Activated CD8-positive, alpha-beta T cell treated with anti-CD3 and anti-CD28 coated beads for 36 hours (primary cell): Measurements from ENCODE around the gene TMPRSS13. TPM values are rescaled to one million over a fixed set of nuclear protein-coding genes. Genes with fewer than 3 reads are reported as not detected.
"Not testable (repeated sequence)": the region's sequence is repeated elsewhere in the genome, so short reads cannot be mapped to it uniquely, and the experiment has no call there.

Source experiments
- ATAC-seq: fragments of 200-7000 bp; cut with Tn5 transposase; one replicate; pipeline ENCODE4 v1.10.0; 2021; ENCODE audit warnings: mild to moderate bottlenecking, moderate library complexity
- CTCF ChIA-PET: fragments of 350-600 bp; sonication (Branson Sonifier 250); formaldehyde crosslinking; loops from one replicate; lab custom pipeline; 2021; ENCODE audit warnings: antibody characterized with exemption; lab: Charles Lee
- POLR2A ChIA-PET: fragments of 350-600 bp; sonication (Branson Sonifier 250); formaldehyde crosslinking; loops from one replicate; lab custom pipeline; 2021; ENCODE audit warnings: antibody characterized with exemption; lab: Charles Lee
- DNase-seq: peaks from one replicate; pipeline ENCODE4 v3.0.0-alpha.2; 2020
- H3K27ac Mint-ChIP-seq: one replicate; pipeline ENCODE4 v1.8.0; 2021; ENCODE audit warnings: mild to moderate bottlenecking, mixed read lengths
- H3K27me3 Mint-ChIP-seq: one replicate; pipeline ENCODE4 v1.8.0; 2021; ENCODE audit warnings: mixed read lengths
- H3K36me3 Mint-ChIP-seq: one replicate; pipeline ENCODE4 v1.8.0; 2021; ENCODE audit warnings: low read depth, mixed read lengths
- H3K4me1 Mint-ChIP-seq: one replicate; pipeline ENCODE4 v1.8.0; 2021; ENCODE audit warnings: low read depth, mixed read lengths
- H3K4me3 Mint-ChIP-seq: one replicate; pipeline ENCODE4 v1.8.0; 2021; ENCODE audit warnings: mild to moderate bottlenecking, moderate library complexity, mixed read lengths
- H3K9me3 Mint-ChIP-seq: one replicate; pipeline ENCODE4 v1.8.0; 2021; ENCODE audit warnings: mixed read lengths
- intact Hi-C: fragments of 100-400 bp; cut with micrococcal nuclease; formaldehyde crosslinking; loops from one replicate; pipeline ENCODE4 v1.10.0; 2022
- total RNA-seq, 2 experiments: library from RNA; stranded (reverse); gene quantifications; one replicate each; pipeline ENCODE4 v1.2.3, GENCODE V29; 2021
- TF ChIP-seq, protein P1 (sequence below): fragments of 200-600 bp; IDR thresholded peaks from one replicate; pipeline ENCODE4 v1.8.0; 2022; ENCODE audit warnings: antibody characterized with exemption, mild to moderate bottlenecking

Gene TMPRSS13
- total RNA-seq, 2 experiments from 2014 or later = 3.5 to 4.7 TPM

DNA sequence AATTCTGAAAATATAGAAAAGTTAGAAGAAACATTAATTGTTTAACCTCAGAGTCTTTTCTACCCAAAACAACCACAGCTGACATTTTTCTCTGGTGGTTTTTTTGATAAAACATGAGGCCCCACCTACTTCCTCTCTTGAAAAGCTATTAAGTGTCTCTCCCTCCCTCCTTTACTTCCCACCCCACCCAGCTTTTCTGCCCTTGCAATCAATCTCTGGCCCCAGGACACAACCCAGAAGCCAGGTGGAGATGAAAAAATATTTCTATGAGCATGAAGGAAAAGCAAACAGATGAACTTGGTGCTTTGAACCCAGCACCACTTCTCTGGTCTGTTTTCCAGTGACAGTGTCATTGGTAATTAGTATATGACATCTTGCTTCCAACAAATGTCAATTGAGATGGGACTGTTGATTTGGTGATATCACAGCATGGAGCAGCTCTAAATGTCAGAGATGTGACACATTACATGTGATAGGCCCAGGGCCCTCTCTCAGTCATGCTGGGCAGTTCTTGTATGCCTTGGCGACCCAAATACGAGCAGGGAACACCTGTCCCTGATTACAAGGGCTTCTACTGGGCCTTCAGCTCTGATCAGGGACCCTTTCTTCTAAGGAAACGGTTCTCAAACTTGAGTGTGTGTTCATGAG, 23.9 kb upstream of the TMPRSS13 start:
- ATAC-seq (peak; percentile 55), DNase-seq (peak; percentile 70)
- Mint-ChIP-seq H3K9me3 (peaks cover 10% of the 10 kb centered on the region), H3K27me3 (no peaks in the 10 kb centered on the region), H3K4me1 (peaks cover 80% of the 10 kb centered on the region), H3K4me3 (peak overlapping the region; percentile 56), H3K27ac (peak overlapping the region; percentile 93), H3K36me3 (peaks cover 16% of the 10 kb centered on the region)
- TF ChIP-seq, protein P1, sequence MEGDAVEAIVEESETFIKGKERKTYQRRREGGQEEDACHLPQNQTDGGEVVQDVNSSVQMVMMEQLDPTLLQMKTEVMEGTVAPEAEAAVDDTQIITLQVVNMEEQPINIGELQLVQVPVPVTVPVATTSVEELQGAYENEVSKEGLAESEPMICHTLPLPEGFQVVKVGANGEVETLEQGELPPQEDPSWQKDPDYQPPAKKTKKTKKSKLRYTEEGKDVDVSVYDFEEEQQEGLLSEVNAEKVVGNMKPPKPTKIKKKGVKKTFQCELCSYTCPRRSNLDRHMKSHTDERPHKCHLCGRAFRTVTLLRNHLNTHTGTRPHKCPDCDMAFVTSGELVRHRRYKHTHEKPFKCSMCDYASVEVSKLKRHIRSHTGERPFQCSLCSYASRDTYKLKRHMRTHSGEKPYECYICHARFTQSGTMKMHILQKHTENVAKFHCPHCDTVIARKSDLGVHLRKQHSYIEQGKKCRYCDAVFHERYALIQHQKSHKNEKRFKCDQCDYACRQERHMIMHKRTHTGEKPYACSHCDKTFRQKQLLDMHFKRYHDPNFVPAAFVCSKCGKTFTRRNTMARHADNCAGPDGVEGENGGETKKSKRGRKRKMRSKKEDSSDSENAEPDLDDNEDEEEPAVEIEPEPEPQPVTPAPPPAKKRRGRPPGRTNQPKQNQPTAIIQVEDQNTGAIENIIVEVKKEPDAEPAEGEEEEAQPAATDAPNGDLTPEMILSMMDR = no peak
- intact Hi-C loops = loop anchor here (5.0 kb wide), 3 partner anchors 34 to 131 kb away; partner anchors contain the start of genes FXYD2 and IL10RA
- POLR2A ChIA-PET = interaction anchor here (0.6 to 8.8 kb wide), 14 partner anchors 11 to 138 kb away, joined by 3 to 87 read pairs (median 5); partner anchors contain the start of gene IL10RA
- CTCF ChIA-PET = interaction anchor here (0.7 to 11.3 kb wide), 13 partner anchors 12 to 219 kb away, joined by 3 to 386 read pairs (median 4); partner anchors contain the start of genes FXYD2 and IL10RA

DNA sequence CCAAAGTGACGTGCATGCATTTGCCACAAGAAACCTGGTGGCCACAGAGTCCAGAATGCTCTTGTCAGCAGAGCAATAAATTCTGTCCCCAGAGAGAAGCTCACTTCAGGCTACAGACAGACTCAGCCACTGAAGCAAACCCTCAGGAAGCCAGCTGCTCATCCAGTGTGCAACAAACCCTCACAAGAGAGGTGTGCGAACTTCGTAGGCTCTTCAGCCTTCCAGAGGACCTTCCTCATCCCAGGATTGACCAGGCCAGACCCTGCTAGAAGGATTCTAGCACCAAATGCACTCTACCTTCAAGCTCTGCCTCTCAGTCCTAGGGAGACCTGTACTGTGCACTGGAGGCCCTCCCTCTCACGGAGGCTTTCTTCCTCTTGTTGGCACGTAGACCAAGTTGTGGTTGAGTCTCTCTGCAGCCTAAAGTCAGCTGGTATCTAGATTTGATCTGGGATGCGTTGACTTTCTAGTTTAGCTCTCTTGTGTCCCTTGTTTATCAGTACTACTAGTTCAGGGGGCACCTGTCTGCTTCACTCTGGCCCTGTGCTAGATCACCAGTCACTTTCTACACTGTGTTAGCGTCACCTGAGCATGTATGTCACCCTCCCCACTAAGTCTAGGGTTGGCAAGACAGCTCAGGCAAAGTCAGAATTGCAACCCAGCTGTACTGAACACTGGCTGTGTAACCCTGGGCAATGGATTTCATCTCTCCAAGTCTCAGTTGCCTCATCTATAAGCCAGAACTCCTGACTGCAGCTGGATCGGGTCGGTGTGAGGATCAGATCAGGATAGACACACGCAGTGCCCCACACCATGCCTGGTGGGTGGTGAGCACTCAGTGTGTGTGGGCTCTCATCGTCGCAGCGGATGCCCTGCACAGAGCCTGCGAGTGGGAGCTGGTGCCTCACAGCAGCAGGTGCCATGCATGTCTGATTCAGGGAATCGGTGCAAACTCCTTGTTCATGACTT, 22.1 kb upstream of the TMPRSS13 start:
- ATAC-seq = peak; percentile 62
- POLR2A ChIA-PET = interaction anchor here (0.6 to 8.8 kb wide), 20 partner anchors 9 to 128 kb away, joined by 3 to 87 read pairs (median 6); partner anchors contain the start of gene IL10RA
- Mint-ChIP-seq H3K4me1 (peaks cover 84% of the 10 kb centered on the region), H3K9me3 (no peaks in the 10 kb centered on the region), H3K27me3 (no peaks in the 10 kb centered on the region), H3K27ac (peak overlapping the region; percentile 93), H3K36me3 (peaks cover 3% of the 10 kb centered on the region), H3K4me3 (peak overlapping the region; percentile 51)
- TF ChIP-seq, protein P1 = no peak
- intact Hi-C loops = loop anchor here (2.0 to 5.0 kb wide), 4 partner anchors 36 to 129 kb away; partner anchors contain the start of genes FXYD2 and IL10RA
- peak; percentile 60 for DNase-seq
- CTCF ChIA-PET = interaction anchor here (0.7 to 11.3 kb wide), 25 partner anchors 10 to 144 kb away, joined by 3 to 386 read pairs (median 5); partner anchors contain the start of genes FXYD2, FXYD6 and IL10RA

DNA sequence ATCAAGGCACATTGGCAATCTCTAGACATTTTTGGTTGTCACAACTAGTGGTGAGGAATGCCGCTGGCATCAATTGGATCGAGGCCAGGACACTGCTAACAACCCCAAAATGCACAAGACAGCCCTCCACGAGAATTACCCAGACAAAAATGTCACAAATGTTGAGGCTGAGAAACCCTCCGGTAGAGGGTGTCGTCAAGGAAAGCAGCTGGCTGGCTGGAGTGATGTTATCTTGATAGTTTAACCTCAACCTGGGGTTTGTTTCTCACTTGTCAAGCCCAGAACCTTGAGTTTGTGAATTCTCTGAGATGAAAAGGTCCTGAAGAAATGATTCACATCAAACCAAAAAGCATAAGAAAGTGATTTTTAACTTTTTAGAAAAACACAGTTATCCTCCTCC, 21.1 kb upstream of the TMPRSS13 start:
- DNase-seq = peak; percentile 82
- peak overlapping the region; percentile 51 for H3K4me3 Mint-ChIP-seq

DNA sequence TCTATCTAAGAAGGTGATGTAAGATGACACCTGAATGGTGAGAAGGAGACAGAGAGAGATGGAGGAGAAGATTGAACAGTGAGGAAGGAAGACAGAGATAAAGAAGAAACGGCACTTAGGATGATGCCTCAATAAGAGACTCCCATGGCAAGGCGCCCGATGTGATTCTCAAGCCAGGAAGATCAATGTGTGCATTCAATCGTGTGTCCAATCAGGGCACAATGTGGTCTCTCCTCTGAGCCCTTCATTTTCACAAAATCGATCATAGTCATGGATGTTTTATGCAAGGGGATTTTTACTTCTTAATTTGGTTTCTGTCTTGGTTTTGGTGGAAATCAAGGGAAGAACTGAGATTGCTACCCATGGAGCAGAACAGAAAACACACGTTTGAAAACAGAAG, 19.9 kb upstream of the TMPRSS13 start:
- peak overlapping the region; percentile 71 for H3K27ac Mint-ChIP-seq
- H3K9me3 Mint-ChIP-seq = no peaks in the 10 kb centered on the region
- intact Hi-C loops = no loop called here
- no peak overlapping the region for H3K4me3 Mint-ChIP-seq
- peaks cover 94% of the 10 kb centered on the region for H3K4me1 Mint-ChIP-seq
- H3K27me3 Mint-ChIP-seq = no peaks in the 10 kb centered on the region
- ATAC-seq = no peak
- TF ChIP-seq, protein P1 = no peak
- no peak for DNase-seq
- ChIA-PET POLR2A (interaction anchor here (7.3 to 8.8 kb wide), 2 partner anchors 28 to 38 kb away, joined by 71 to 87 read pairs; partner anchors contain the start of gene IL10RA), CTCF (interaction anchor here (1.0 to 11.3 kb wide), 6 partner anchors 13 to 132 kb away, joined by 3 to 386 read pairs (median 32); partner anchors contain the start of genes FXYD2 and IL10RA)
- no peaks in the 10 kb centered on the region for H3K36me3 Mint-ChIP-seq

More for the DNA sequence above, 21.1 kb upstream of the TMPRSS13 start:
- intact Hi-C loops = loop anchor here (2.0 to 5.0 kb wide), 4 partner anchors 37 to 128 kb away; partner anchors contain the start of genes FXYD2 and IL10RA
- Mint-ChIP-seq H3K27me3 (no peaks in the 10 kb centered on the region), H3K4me1 (peaks cover 91% of the 10 kb centered on the region), H3K9me3 (no peaks in the 10 kb centered on the region), H3K36me3 (no peaks in the 10 kb centered on the region), H3K27ac (peak overlapping the region; percentile 93)
- POLR2A ChIA-PET = interaction anchor here (1.0 to 8.8 kb wide), 14 partner anchors 10 to 127 kb away, joined by 3 to 87 read pairs (median 8); partner anchors contain the start of gene IL10RA
- CTCF ChIA-PET = interaction anchor here (1.0 to 11.3 kb wide), 21 partner anchors 11 to 143 kb away, joined by 3 to 386 read pairs (median 5); partner anchors contain the start of genes FXYD2, FXYD6 and IL10RA
- TF ChIP-seq, protein P1 = no peak
- ATAC-seq = peak; percentile 31

DNA sequence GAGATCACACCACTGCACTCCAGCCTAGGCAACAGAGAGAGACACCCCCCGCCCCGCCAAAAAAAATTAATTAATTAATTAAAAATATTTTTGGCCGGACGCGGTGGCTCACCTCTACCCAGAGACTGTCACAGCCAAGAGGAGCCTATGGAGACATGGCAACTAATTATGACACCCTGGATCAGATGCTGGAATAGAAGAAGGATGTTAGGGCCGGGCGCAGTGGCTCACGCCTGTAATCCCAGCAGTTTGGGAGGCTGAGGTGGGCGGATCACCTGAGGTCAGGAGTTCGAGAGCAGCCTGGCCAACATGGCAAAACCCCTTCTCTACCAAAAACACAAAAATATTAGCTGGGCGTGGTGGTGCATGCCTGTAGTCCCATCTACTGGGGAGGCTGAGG, 19.3 kb upstream of the TMPRSS13 start:
- ATAC-seq, H3K4me3 Mint-ChIP-seq, H3K27ac Mint-ChIP-seq, H3K27me3 Mint-ChIP-seq, H3K9me3 Mint-ChIP-seq, intact Hi-C loops, H3K36me3 Mint-ChIP-seq, DNase-seq: not testable (repeated sequence)
- ChIA-PET CTCF (interaction anchor here (2.2 to 11.3 kb wide), 10 partner anchors 13 to 140 kb away, joined by 21 to 386 read pairs (median 132); partner anchors contain the start of genes FXYD2, IL10RA and TMPRSS13), POLR2A (interaction anchor here (1.4 to 8.8 kb wide), 4 partner anchors 17 to 45 kb away, joined by 4 to 71 read pairs (median 13); partner anchors contain the start of gene IL10RA)
- H3K4me1 Mint-ChIP-seq = peaks cover 90% of the 10 kb centered on the region

DNA sequence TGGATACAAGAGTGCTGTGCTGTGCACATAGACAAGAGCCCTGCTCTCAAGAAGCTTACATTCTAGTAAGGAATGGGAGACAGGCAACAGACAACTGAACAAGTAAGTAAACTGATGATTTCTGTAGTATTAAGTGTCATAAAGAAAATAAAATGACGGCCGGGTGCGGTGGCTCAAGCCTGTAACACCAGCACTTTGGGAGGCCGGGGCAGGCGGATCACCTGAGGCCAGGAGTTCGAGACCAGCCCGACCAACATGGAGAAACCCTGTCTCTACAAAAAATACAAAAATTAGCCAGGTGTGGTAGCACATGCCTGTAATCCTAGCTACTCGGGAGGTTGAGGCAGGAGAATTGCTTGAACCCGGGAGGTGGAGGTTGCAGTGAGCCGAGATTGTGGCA, 18.5 kb upstream of the TMPRSS13 start:
- not testable (repeated sequence) for DNase-seq, H3K4me3 Mint-ChIP-seq, H3K9me3 Mint-ChIP-seq, H3K27me3 Mint-ChIP-seq, H3K36me3 Mint-ChIP-seq, ATAC-seq
- H3K4me1 Mint-ChIP-seq = peaks cover 83% of the 10 kb centered on the region
- peak overlapping the region; percentile 16 for H3K27ac Mint-ChIP-seq
- CTCF ChIA-PET = interaction anchor here (0.7 to 11.3 kb wide), 37 partner anchors 9 to 522 kb away, joined by 3 to 386 read pairs (median 10); partner anchors contain the start of genes FXYD2, IL10RA and TMPRSS13
- intact Hi-C loops = loop anchor here (1.0 kb wide), 1 partner anchor 103 kb away; no protein-coding TSS in a partner anchor
- POLR2A ChIA-PET = interaction anchor here (1.3 to 2.4 kb wide), 7 partner anchors 16 to 125 kb away, joined by 3 to 15 read pairs (median 5); partner anchors contain the start of gene IL10RA
